SK-N-SH treated with all-trans-retinoic acid at 6 μM for 48 hours (cell line): Measurements from ENCODE around the gene SLC44A3.

Experiments
- BACH2 ChIP-seq: fragments of 250-450 bp; sonication (Bioruptor Pico); IDR thresholded peaks from 2 replicates; pipeline ENCODE4 v1.9.0; 2021; ENCODE audit warnings: mild to moderate bottlenecking, borderline replicate concordance
- ESRRG ChIP-seq: fragments of 250-450 bp; sonication (Bioruptor Pico); IDR thresholded peaks from 2 replicates; pipeline ENCODE4 v1.6.1; 2021; ENCODE audit warnings: mild to moderate bottlenecking
- PATZ1 ChIP-seq: fragments of 250-450 bp; sonication (Bioruptor Pico); IDR thresholded peaks from 2 replicates; pipeline ENCODE4 v1.8.0; 2020; ENCODE audit warnings: mild to moderate bottlenecking, moderate library complexity, borderline replicate concordance
- TCF4 ChIP-seq: fragments of 250-450 bp; sonication (Bioruptor Pico); IDR thresholded peaks from 2 replicates; pipeline ENCODE4 v1.8.0; 2021; ENCODE audit warnings: mild to moderate bottlenecking, moderate library complexity, borderline replicate concordance
- TSHZ2 ChIP-seq: fragments of 250-450 bp; sonication (Bioruptor Pico); IDR thresholded peaks from 2 replicates; pipeline ENCODE4 v1.5.0; 2020; ENCODE audit warnings: mild to moderate bottlenecking, moderate library complexity
- ZFP3 ChIP-seq: fragments of 250-450 bp; sonication (Bioruptor Pico); IDR thresholded peaks from 2 replicates; pipeline ENCODE4 v1.5.0; 2020; ENCODE audit warnings: mild to moderate bottlenecking, moderate library complexity

GRCh38 chr1:94862718-94863117, 42.6 kb downstream of the SLC44A3 start:
- TF ChIP-seq BACH2 (CRISPR knock-in tag) (no peak), PATZ1 (CRISPR knock-in tag) (no peak), TCF4 (CRISPR knock-in tag) (no peak), ESRRG (no peak), TSHZ2 (CRISPR knock-in tag) (no peak), ZFP3 (CRISPR knock-in tag) (no peak)
